H9 (cell line): ENCODE data around the gene CDK15. TPM values are rescaled to one million over a fixed set of nuclear protein-coding genes. Genes with fewer than 3 reads are reported as not detected.

Experiments
- DNase-seq: peaks from one replicate; pipeline ENCODE4 v3.0.0-alpha.2; 2017
- H2AFZ ChIP-seq: one replicate; pipeline ENCODE4 v1.6.1; 2013; ENCODE audit warnings: mild to moderate bottlenecking, low read length, control low read depth, moderate library complexity
- H2AK5ac ChIP-seq: 2 replicates; pipeline ENCODE4 v1.6.1; 2013; ENCODE audit warnings: low read length, control low read depth, mixed read lengths; ENCODE audit not compliant: insufficient read length
- H2BK120ac ChIP-seq: one replicate; pipeline ENCODE4 v1.6.1; 2013; ENCODE audit warnings: low read depth, mild to moderate bottlenecking, low read length, control low read depth, inconsistent platforms; ENCODE audit not compliant: poor library complexity, severe bottlenecking
- H2BK12ac ChIP-seq: 2 replicates; pipeline ENCODE4 v1.6.1; 2013; ENCODE audit warnings: low read length, control low read depth, mixed read lengths, low read depth; ENCODE audit not compliant: insufficient read length
- H2BK15ac ChIP-seq: 2 replicates; pipeline ENCODE4 v1.6.1; 2013; ENCODE audit warnings: low read depth, low read length, control low read depth
- H2BK20ac ChIP-seq: one replicate; pipeline ENCODE4 v1.6.1; 2013; ENCODE audit warnings: low read depth, mild to moderate bottlenecking, low read length, control low read depth, inconsistent platforms; ENCODE audit not compliant: poor library complexity, severe bottlenecking
- H2BK5ac ChIP-seq: 2 replicates; pipeline ENCODE4 v1.6.1; 2013; ENCODE audit warnings: low read length, control low read depth, mixed read lengths; ENCODE audit not compliant: insufficient read length
- H3K14ac ChIP-seq: 2 replicates; pipeline ENCODE4 v1.6.1; 2013; ENCODE audit warnings: low read length, control low read depth; ENCODE audit not compliant: insufficient read depth
- H3K18ac ChIP-seq: 2 replicates; pipeline ENCODE4 v1.6.1; 2013; ENCODE audit warnings: low read depth, mild to moderate bottlenecking, mixed read lengths, low read length, control low read depth; ENCODE audit not compliant: insufficient read length
- H3K23ac ChIP-seq: 2 replicates; pipeline ENCODE4 v1.6.1; 2013; ENCODE audit warnings: low read length, control low read depth, mixed read lengths, low read depth; ENCODE audit not compliant: insufficient read length
- H3K23me2 ChIP-seq: 2 replicates; pipeline ENCODE4 v1.6.1; 2013; ENCODE audit warnings: low read depth, mild to moderate bottlenecking, mixed read lengths, low read length, control low read depth; ENCODE audit not compliant: insufficient read length, poor library complexity, severe bottlenecking
- H3K27ac ChIP-seq: 2 replicates; pipeline ENCODE4 v1.5.1; 2013; ENCODE audit warnings: low read length, control low read depth, mixed read lengths, low read depth; ENCODE audit not compliant: insufficient read length
- H3K27me3 ChIP-seq: 2 replicates; pipeline ENCODE4 v1.6.1; 2013; ENCODE audit warnings: low read length, control low read depth, inconsistent platforms; ENCODE audit not compliant: insufficient read depth
- H3K4ac ChIP-seq: 2 replicates; pipeline ENCODE4 v1.6.1; 2013; ENCODE audit warnings: low read depth, mild to moderate bottlenecking, control low read depth, inconsistent platforms, low read length, moderate library complexity
- H3K4me1 ChIP-seq: 2 replicates; pipeline ENCODE4 v1.6.1; 2013; ENCODE audit warnings: low read length, control low read depth, inconsistent platforms; ENCODE audit not compliant: insufficient read depth
- H3K4me2 ChIP-seq: 2 replicates; pipeline ENCODE4 v1.6.1; 2013; ENCODE audit warnings: low read length, control low read depth, mixed read lengths; ENCODE audit not compliant: insufficient read length, insufficient read depth
- H3K56ac ChIP-seq: 2 replicates; pipeline ENCODE4 v1.6.1; 2013; ENCODE audit warnings: low read depth, mild to moderate bottlenecking, mixed read lengths, low read length, control low read depth; ENCODE audit not compliant: insufficient read length
- H3K79me1 ChIP-seq: 2 replicates; pipeline ENCODE4 v1.6.1; 2013; ENCODE audit warnings: low read depth, mild to moderate bottlenecking, moderate library complexity, low read length, control low read depth, inconsistent platforms; ENCODE audit not compliant: insufficient read depth, poor library complexity, severe bottlenecking
- H3K79me2 ChIP-seq: 2 replicates; pipeline ENCODE4 v1.6.1; 2013; ENCODE audit warnings: low read length, control low read depth, inconsistent platforms; ENCODE audit not compliant: insufficient read depth
- H3K9ac ChIP-seq: 2 replicates; pipeline ENCODE4 v1.6.1; 2013; ENCODE audit warnings: low read length, control low read depth, mixed read lengths; ENCODE audit not compliant: insufficient read length; ENCODE audit errors: extremely low read depth
- H3K9me3 ChIP-seq: one replicate; pipeline ENCODE4 v1.6.1; 2013; ENCODE audit warnings: low read depth, low read length, inconsistent platforms; ENCODE audit not compliant: control insufficient read depth
- H3T11ph ChIP-seq: one replicate; pipeline ENCODE4 v1.6.1; 2013; ENCODE audit warnings: mild to moderate bottlenecking, low read length, control low read depth, inconsistent platforms
- H4K20me1 ChIP-seq: one replicate; pipeline ENCODE4 v1.6.1; 2013; ENCODE audit not compliant: control insufficient read depth, insufficient read length, insufficient read depth
- H4K5ac ChIP-seq: 2 replicates; pipeline ENCODE4 v1.6.1; 2013; ENCODE audit warnings: low read depth, mild to moderate bottlenecking, mixed read lengths, low read length, control low read depth; ENCODE audit not compliant: insufficient read length
- H4K8ac ChIP-seq: replicated peaks from 2 replicates; pipeline ENCODE4 v1.6.1; 2013; ENCODE audit warnings: low read length, control low read depth, mixed read lengths, low read depth; ENCODE audit not compliant: insufficient read length
- H4K91ac ChIP-seq: 2 replicates; pipeline ENCODE4 v1.6.1; 2013; ENCODE audit warnings: low read depth, mild to moderate bottlenecking, moderate library complexity, mixed read lengths, low read length, control low read depth; ENCODE audit not compliant: insufficient read length
- H3K27ac Mint-ChIP-seq, 3 experiments: 2 replicates in 2 of 3; 3 replicates in 1 of 3; pipeline ENCODE4 v1.8.0; 2020 to 2021; ENCODE audit warnings: mixed read lengths in 3 of 3, mild to moderate bottlenecking in 1 of 3, moderate library complexity in 1 of 3
- H3K27me3 Mint-ChIP-seq: 2 replicates; pipeline ENCODE4 v1.8.0; 2021; ENCODE audit warnings: low read depth, mild to moderate bottlenecking, moderate library complexity, mixed read lengths
- H3K36me3 Mint-ChIP-seq, 3 experiments: 2 replicates in 2 of 3; 3 replicates in 1 of 3; pipeline ENCODE4 v1.8.0; 2020 to 2021; ENCODE audit warnings: low read depth in 3 of 3, mixed read lengths in 3 of 3; ENCODE audit not compliant: insufficient read depth in 1 of 3
- H3K4me1 Mint-ChIP-seq, 2 experiments: 2 replicates each; pipeline ENCODE4 v1.8.0; 2020; ENCODE audit warnings: mixed read lengths in 2 of 2
- H3K4me3 Mint-ChIP-seq, 2 experiments: 2 replicates in 1 of 2; 3 replicates in 1 of 2; pipeline ENCODE4 v1.8.0; 2020 to 2021; ENCODE audit warnings: mild to moderate bottlenecking in 2 of 2, mixed read lengths in 2 of 2, moderate library complexity in 1 of 2
- H3K9me3 Mint-ChIP-seq, 2 experiments: 2 replicates in 1 of 2; 3 replicates in 1 of 2; pipeline ENCODE4 v1.8.0; 2020; ENCODE audit warnings: mild to moderate bottlenecking in 2 of 2, mixed read lengths in 2 of 2, moderate library complexity in 1 of 2
- WGBS: extraction: QIAGEN DNeasy Blood & Tissue Kit; methylation state at CpG from one replicate; pipeline ENCODE4 v1.1.7; 2013; ENCODE audit warnings: missing lambda C conversion rate, low lambda C conversion rate, mixed read lengths; ENCODE audit not compliant: insufficient read length; ENCODE audit errors: extremely low coverage; 5-methylcytosine and 5-hydroxymethylcytosine counted together
- total RNA-seq: library from RNA; stranded (reverse); gene quantifications from 2 replicates; pipeline ENCODE4 v1.2.1, GENCODE V29; 2021
- TF ChIP-seq, protein P1 (sequence below): fragments of 200-600 bp; sonication (generic); conservative IDR thresholded peaks from 3 replicates; pipeline ENCODE4 v1.8.0; 2021; ENCODE audit warnings: antibody characterized with exemption, mild to moderate bottlenecking

The CDK15 gene
- total RNA-seq, 1 experiment from 2014 or later: not detected

GRCh38 chr2:201929281-201930026, 123.1 kb downstream of the CDK15 start:
- H2AK5ac ChIP-seq: no peak overlapping the region
- H2BK5ac ChIP-seq: no peak overlapping the region
- no peak overlapping the region for H3K27ac ChIP-seq
- no peaks in the 10 kb centered on the region for H3K27me3 Mint-ChIP-seq
- no peak overlapping the region for H3K9ac ChIP-seq
- TF ChIP-seq, protein P1, sequence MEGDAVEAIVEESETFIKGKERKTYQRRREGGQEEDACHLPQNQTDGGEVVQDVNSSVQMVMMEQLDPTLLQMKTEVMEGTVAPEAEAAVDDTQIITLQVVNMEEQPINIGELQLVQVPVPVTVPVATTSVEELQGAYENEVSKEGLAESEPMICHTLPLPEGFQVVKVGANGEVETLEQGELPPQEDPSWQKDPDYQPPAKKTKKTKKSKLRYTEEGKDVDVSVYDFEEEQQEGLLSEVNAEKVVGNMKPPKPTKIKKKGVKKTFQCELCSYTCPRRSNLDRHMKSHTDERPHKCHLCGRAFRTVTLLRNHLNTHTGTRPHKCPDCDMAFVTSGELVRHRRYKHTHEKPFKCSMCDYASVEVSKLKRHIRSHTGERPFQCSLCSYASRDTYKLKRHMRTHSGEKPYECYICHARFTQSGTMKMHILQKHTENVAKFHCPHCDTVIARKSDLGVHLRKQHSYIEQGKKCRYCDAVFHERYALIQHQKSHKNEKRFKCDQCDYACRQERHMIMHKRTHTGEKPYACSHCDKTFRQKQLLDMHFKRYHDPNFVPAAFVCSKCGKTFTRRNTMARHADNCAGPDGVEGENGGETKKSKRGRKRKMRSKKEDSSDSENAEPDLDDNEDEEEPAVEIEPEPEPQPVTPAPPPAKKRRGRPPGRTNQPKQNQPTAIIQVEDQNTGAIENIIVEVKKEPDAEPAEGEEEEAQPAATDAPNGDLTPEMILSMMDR: no peak
- H3K23me2 ChIP-seq: no peaks in the 10 kb centered on the region
- H3K79me2 ChIP-seq: no peaks in the 10 kb centered on the region
- H3K36me3 Mint-ChIP-seq: no peaks in the 10 kb centered on the region
- no peak overlapping the region for H3K18ac ChIP-seq
- no peak overlapping the region for H2AFZ ChIP-seq
- no peaks in the 10 kb centered on the region for H3K27me3 ChIP-seq
- H4K5ac ChIP-seq: no peak overlapping the region
- no peak overlapping the region for H2BK12ac ChIP-seq
- no peak overlapping the region for H3K23ac ChIP-seq
- H4K8ac ChIP-seq: no peak overlapping the region
- no peaks in the 10 kb centered on the region for H4K20me1 ChIP-seq
- H3K27ac Mint-ChIP-seq: no peak overlapping the region; a peak in 1 of 7 replicates
- H3T11ph ChIP-seq: no peak overlapping the region
- no peak overlapping the region for H2BK120ac ChIP-seq
- H3K4me3 Mint-ChIP-seq: no peak overlapping the region
- no peak overlapping the region for H4K91ac ChIP-seq
- no peak overlapping the region for H2BK15ac ChIP-seq
- H3K4ac ChIP-seq: no peak overlapping the region
- no peak overlapping the region for H3K14ac ChIP-seq
- H3K9me3 ChIP-seq: no peaks in the 10 kb centered on the region
- no peak for DNase-seq
- H3K4me1 Mint-ChIP-seq: peaks cover 45 to 52% of the 10 kb centered on the region in 2 experiments
- no peaks in the 10 kb centered on the region for H3K79me1 ChIP-seq
- peaks cover 4% of the 10 kb centered on the region; the same call in 1 of the 2 replicates for H3K4me1 ChIP-seq
- no peaks in the 10 kb centered on the region for H3K9me3 Mint-ChIP-seq
- no peak overlapping the region for H3K4me2 ChIP-seq
- no peak overlapping the region for H3K56ac ChIP-seq
- no peak overlapping the region for H2BK20ac ChIP-seq
- no CpG with 5 or more reads among the region's 3 CpGs for WGBS
